Panc1 (cell line): ENCODE data around the gene SUMF1. TPM values are rescaled to one million over a fixed set of nuclear protein-coding genes. Genes with fewer than 3 reads are reported as not detected.

Experiments
- ATAC-seq: fragments of 200-7000 bp; cut with Tn5 transposase; 2 replicates; pipeline ENCODE4 v1.9.1; 2020; ENCODE audit warnings: mild to moderate bottlenecking, moderate library complexity
- BruUV-seq: library from RNA; stranded (reverse); fragments of 400-500 nt; replicated peaks from 2 replicates; lab custom pipeline; 2021; lab: Mats Ljungman, UMichigan
- CTCF ChIA-PET: fragments of 300-600 bp; sonication (Branson Sonifier 250); formaldehyde crosslinking; loops from one replicate; lab custom pipeline; 2022; ENCODE audit warnings: antibody characterized with exemption; lab: Charles Lee
- POLR2A ChIA-PET: fragments of 300-600 bp; sonication (Branson Sonifier 250); formaldehyde crosslinking; loops from one replicate; lab custom pipeline; 2022; ENCODE audit warnings: antibody characterized with exemption; lab: Charles Lee
- DNase-seq: peaks from one replicate; pipeline ENCODE4 v3.0.0-alpha.2; 2010; ENCODE audit warnings: low read depth, low spot score
- H3K27ac ChIP-seq: 2 replicates; pipeline ENCODE4 v1.5.1; 2011; ENCODE audit warnings: mild to moderate bottlenecking, low read length, inconsistent platforms
- H3K27me3 ChIP-seq: fragments of 200-500 bp; sonication (Bioruptor generic); 2 replicates; pipeline ENCODE4 v1.6.0; 2014; ENCODE audit warnings: low read length, inconsistent platforms; ENCODE audit not compliant: control insufficient read depth, insufficient read depth
- H3K36me3 ChIP-seq: fragments of 200-500 bp; sonication (Bioruptor generic); 2 replicates; pipeline ENCODE4 v1.5.1; 2014; ENCODE audit warnings: inconsistent platforms, mild to moderate bottlenecking, low read length, moderate library complexity; ENCODE audit not compliant: control insufficient read depth, insufficient read depth
- H3K4me1 ChIP-seq: 2 replicates; pipeline ENCODE4 v1.5.1; 2011; ENCODE audit warnings: inconsistent platforms, mild to moderate bottlenecking, low read length, moderate library complexity; ENCODE audit not compliant: control insufficient read depth, insufficient read depth
- H3K4me3 ChIP-seq, 2 experiments: 2 replicates each; pipeline ENCODE4 v1.5.1; 2011 to 2012; ENCODE audit warnings: low read depth in 2 of 2, low read length in 2 of 2, mild to moderate bottlenecking in 2 of 2, inconsistent platforms in 1 of 2, moderate library complexity in 1 of 2
- H3K9me3 ChIP-seq: fragments of 200-500 bp; sonication (Bioruptor generic); 2 replicates; pipeline ENCODE4 v1.5.1; 2014; ENCODE audit warnings: low read depth, mild to moderate bottlenecking, inconsistent platforms, low read length, moderate library complexity; ENCODE audit not compliant: control insufficient read depth, insufficient read depth
- CTCF ChIP-seq: fragments of 450-650 bp; IDR thresholded peaks from 2 replicates; pipeline ENCODE4 v1.5.1; 2017; ENCODE audit warnings: mild to moderate bottlenecking
- POLR2AphosphoS5 ChIP-seq: IDR thresholded peaks from 2 replicates; pipeline ENCODE4 v1.6.1; 2012; ENCODE audit warnings: mild to moderate bottlenecking, low read depth, low read length, moderate library complexity
- SIN3A ChIP-seq: IDR thresholded peaks from 2 replicates; pipeline ENCODE4 v1.6.1; 2012; ENCODE audit warnings: low read depth, mild to moderate bottlenecking, low read length, moderate library complexity, borderline replicate concordance; ENCODE audit not compliant: insufficient read depth
- TCF7L2 ChIP-seq: IDR thresholded peaks from 2 replicates; pipeline ENCODE4 v1.6.1; 2011; ENCODE audit warnings: mild to moderate bottlenecking, low read depth, low read length, inconsistent platforms
- in situ Hi-C: cut with HindIII; loops from 2 replicates; pipeline ENCODE4 v1.10.0; 2016; ENCODE audit warnings: low sequenced_read_pairs, low pct_unique_long_range_greater_than_20kb
- intact Hi-C: fragments of 100-400 bp; cut with micrococcal nuclease; formaldehyde crosslinking; loops from one replicate; pipeline ENCODE4 v1.10.0; 2022; ENCODE audit not compliant: unreplicated experiment
- total RNA-seq: library from RNA; stranded (reverse); gene quantifications from one replicate; pipeline ENCODE4 v1.2.1, GENCODE V29; 2021; ENCODE audit not compliant: unreplicated experiment
- TF ChIP-seq, protein P1 (sequence below), 2 experiments: IDR thresholded peaks; 2 replicates each; pipeline ENCODE4 v1.6.1; 2011 to 2012; ENCODE audit warnings: low read depth in 2 of 2, control low read depth in 1 of 2, low read length in 1 of 2, mild to moderate bottlenecking in 1 of 2, moderate library complexity in 1 of 2; ENCODE audit not compliant: insufficient read depth in 1 of 2

Gene SUMF1
- total RNA-seq, 1 experiment from 2014 or later: 15.5 TPM

DNA sequence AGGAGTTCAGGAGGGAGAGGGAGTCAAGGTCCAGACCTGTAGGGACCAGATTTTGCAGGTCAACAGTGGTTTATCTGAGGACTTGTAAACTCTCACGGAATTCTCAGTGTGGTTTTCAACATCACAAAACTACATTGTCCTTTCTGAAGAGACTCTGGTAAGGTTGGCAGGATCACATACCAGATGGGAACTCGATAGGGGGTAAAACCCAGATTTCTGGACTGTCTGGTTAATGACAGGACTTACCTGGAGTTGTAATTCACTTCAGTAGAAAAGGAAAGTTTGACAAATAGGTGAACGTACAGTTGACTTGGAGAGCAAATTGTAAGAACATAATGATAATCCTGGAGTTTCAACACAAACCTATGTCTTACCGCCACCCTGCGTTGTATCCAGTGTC lies 31.4 kb upstream of the SUMF1 start:
- intact Hi-C loops (loop anchor here (10.0 kb wide), 1 partner anchor 136 kb away; no protein-coding TSS in a partner anchor), in situ Hi-C loops (no loop called here)
- no peak overlapping the region for H3K4me3 ChIP-seq
- no peaks in the 10 kb centered on the region for H3K9me3 ChIP-seq
- peaks cover 3% of the 10 kb centered on the region for H3K4me1 ChIP-seq
- no peaks in the 10 kb centered on the region for H3K27me3 ChIP-seq
- DNase-seq (no peak), ATAC-seq (no peak)
- ChIA-PET POLR2A (no interaction called here), CTCF (no interaction called here)
- no TSS peak for BruUV-seq
- TF ChIP-seq, protein P1, sequence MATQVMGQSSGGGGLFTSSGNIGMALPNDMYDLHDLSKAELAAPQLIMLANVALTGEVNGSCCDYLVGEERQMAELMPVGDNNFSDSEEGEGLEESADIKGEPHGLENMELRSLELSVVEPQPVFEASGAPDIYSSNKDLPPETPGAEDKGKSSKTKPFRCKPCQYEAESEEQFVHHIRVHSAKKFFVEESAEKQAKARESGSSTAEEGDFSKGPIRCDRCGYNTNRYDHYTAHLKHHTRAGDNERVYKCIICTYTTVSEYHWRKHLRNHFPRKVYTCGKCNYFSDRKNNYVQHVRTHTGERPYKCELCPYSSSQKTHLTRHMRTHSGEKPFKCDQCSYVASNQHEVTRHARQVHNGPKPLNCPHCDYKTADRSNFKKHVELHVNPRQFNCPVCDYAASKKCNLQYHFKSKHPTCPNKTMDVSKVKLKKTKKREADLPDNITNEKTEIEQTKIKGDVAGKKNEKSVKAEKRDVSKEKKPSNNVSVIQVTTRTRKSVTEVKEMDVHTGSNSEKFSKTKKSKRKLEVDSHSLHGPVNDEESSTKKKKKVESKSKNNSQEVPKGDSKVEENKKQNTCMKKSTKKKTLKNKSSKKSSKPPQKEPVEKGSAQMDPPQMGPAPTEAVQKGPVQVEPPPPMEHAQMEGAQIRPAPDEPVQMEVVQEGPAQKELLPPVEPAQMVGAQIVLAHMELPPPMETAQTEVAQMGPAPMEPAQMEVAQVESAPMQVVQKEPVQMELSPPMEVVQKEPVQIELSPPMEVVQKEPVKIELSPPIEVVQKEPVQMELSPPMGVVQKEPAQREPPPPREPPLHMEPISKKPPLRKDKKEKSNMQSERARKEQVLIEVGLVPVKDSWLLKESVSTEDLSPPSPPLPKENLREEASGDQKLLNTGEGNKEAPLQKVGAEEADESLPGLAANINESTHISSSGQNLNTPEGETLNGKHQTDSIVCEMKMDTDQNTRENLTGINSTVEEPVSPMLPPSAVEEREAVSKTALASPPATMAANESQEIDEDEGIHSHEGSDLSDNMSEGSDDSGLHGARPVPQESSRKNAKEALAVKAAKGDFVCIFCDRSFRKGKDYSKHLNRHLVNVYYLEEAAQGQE (IDR thresholded peaks at IDR 0.05; ENCODE audit: insufficient read depth in 1 of 2, low read depth in 2 of 2, low read length in 1 of 2): no peak
- TF ChIP-seq SIN3A (no peak), CTCF (no peak), POLR2AphosphoS5 (no peak), TCF7L2 (no peak)
- no peak overlapping the region for H3K27ac ChIP-seq
- H3K36me3 ChIP-seq: no peaks in the 10 kb centered on the region

GRCh38 chr3:4497843-4498324 lies 30.8 kb upstream of the SUMF1 start:
- BruUV-seq: no TSS peak
- no peaks in the 10 kb centered on the region for H3K36me3 ChIP-seq
- H3K27ac ChIP-seq: no peak overlapping the region
- in situ Hi-C loops: no loop called here
- intact Hi-C loops: loop anchor here (10.0 kb wide), 1 partner anchor 137 kb away; no protein-coding TSS in a partner anchor
- peaks cover 3% of the 10 kb centered on the region for H3K4me1 ChIP-seq
- CTCF ChIA-PET: no interaction called here
- ATAC-seq (no peak), DNase-seq (no peak)
- H3K9me3 ChIP-seq: no peaks in the 10 kb centered on the region
- TF ChIP-seq SIN3A (no peak), CTCF (no peak), TCF7L2 (no peak), POLR2AphosphoS5 (no peak)
- TF ChIP-seq, protein P1 (IDR thresholded peaks at IDR 0.05; ENCODE audit: insufficient read depth in 1 of 2, low read depth in 2 of 2, low read length in 1 of 2): no peak
- POLR2A ChIA-PET: no interaction called here
- H3K27me3 ChIP-seq: no peaks in the 10 kb centered on the region
- no peak overlapping the region for H3K4me3 ChIP-seq
